Prostate gland (tissue), 2 donors: ENCODE data around the gene PNMA8C. TPM values are rescaled to one million over a fixed set of nuclear protein-coding genes. Genes with fewer than 3 reads are reported as not detected.

Source experiments
- DNase-seq: peaks from one replicate; pipeline ENCODE4 v3.0.0-alpha.2; 2019; ENCODE audit warnings: low spot score
- H3K27ac ChIP-seq, 2 donors: fragments of 200-600 bp; sonication (generic); 2 replicates each; pipeline ENCODE4 v1.5.1; 2017 to 2019
- H3K27me3 ChIP-seq: fragments of 200-600 bp; sonication (generic); replicated peaks from 2 replicates; pipeline ENCODE4 v1.5.1; 2019; ENCODE audit not compliant: insufficient read depth
- H3K36me3 ChIP-seq, 2 donors: fragments of 200-600 bp; sonication (generic); 1 replicate in 1 of 2; 2 replicates in 1 of 2; pipeline versions ENCODE4 v1.5.1 to v1.8.1; 2017 to 2019
- H3K4me1 ChIP-seq: fragments of 200-600 bp; sonication (generic); replicated peaks from 2 replicates; pipeline ENCODE4 v1.5.1; 2019
- H3K4me3 ChIP-seq, 2 donors: fragments of 200-600 bp; sonication (generic); 2 replicates each; pipeline ENCODE4 v1.5.1; 2017 to 2019
- H3K9me3 ChIP-seq: fragments of 200-600 bp; sonication (generic); 2 replicates; pipeline ENCODE4 v1.5.1; 2017
- CTCF ChIP-seq, 4 experiments: fragments of 200-600 bp in 2 of 4; fragments of 450-650 bp in 2 of 4; sonication (generic) in 2 of 4; IDR thresholded peaks; 1 replicate in 3 of 4; 2 replicates in 1 of 4; pipeline ENCODE4 v1.5.1; 2016 to 2019; ENCODE audit warnings: antibody characterized with exemption in 4 of 4, mild to moderate bottlenecking in 2 of 4, moderate library complexity in 2 of 4
- POLR2A ChIP-seq: fragments of 450-650 bp; IDR thresholded peaks from one replicate; pipeline ENCODE4 v1.6.1; 2016; ENCODE audit warnings: antibody characterized with exemption, mild to moderate bottlenecking
- POLR2AphosphoS5 ChIP-seq: sonication (generic); formaldehyde crosslinking; IDR thresholded peaks from one replicate; pipeline ENCODE4 v1.6.1; 2017; ENCODE audit warnings: antibody characterized with exemption
- WGBS: methylation state at CpG from one replicate; pipeline ENCODE4 v1.1.5; 2018; 5-methylcytosine and 5-hydroxymethylcytosine counted together
- intact Hi-C: fragments of 100-400 bp; cut with DNase I; formaldehyde crosslinking; loops from one replicate; pipeline ENCODE4 v1.14.2; 2022
- total RNA-seq, 2 donors: library from RNA; depleted of rRNA; stranded (reverse); fragments of >200 nt; gene quantifications; one replicate each; pipeline ENCODE4 v1.1.0, GENCODE V29; 2016

Gene PNMA8C
- total RNA-seq, 2 donors from 2014 or later = 1.6 TPM; not detected in 1

DNA sequence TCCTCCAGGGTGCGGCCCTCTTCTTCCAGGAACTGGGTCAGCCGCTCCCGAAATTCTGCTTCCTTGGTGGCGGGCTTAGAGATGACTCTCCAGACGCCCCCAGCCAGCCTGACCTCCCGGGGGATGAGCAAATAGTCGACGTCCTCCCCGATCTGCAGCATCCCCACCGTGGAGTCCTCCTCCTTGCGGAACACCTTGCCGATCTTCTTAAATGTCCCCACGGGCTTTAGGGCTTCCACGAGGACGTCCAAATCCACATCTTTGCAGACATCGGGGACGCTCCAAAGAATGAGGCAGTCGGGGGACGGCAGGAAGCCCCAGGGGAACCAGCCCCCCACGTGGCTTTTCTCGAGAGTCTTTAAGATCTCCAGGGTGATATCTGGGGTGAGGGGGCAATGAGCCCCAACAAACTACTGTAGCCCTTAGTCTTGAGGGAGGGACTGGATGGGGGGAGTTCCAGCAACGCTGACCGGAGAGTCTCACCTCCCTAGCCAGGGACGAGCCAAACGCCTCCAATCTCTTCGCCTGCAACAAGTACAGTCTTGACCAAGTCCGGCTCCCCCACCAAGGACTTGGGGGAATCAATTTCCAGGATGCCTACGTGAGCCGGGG lies 16.0 kb downstream of the PNMA8C start:
- Histone ChIP-seq H3K4me3 (peak overlapping the region; percentile 31 to 38), H3K27me3 (no peaks in the 10 kb centered on the region), H3K9me3 (no peaks in the 10 kb centered on the region), H3K36me3 (no peaks in the 10 kb centered on the region), H3K4me1 (no peaks in the 10 kb centered on the region), H3K27ac (peak overlapping the region; percentile 45 to 56)
- no peak for DNase-seq
- TF ChIP-seq POLR2AphosphoS5 = no peak
- TF ChIP-seq POLR2A = no peak
- no peak for TF ChIP-seq CTCF (IDR thresholded peaks at IDR 0.05)
- whole genome bisulfite sequencing = 4% methylated on average over 29 of the region's 29 CpGs
- intact Hi-C loops = no loop called here

DNA sequence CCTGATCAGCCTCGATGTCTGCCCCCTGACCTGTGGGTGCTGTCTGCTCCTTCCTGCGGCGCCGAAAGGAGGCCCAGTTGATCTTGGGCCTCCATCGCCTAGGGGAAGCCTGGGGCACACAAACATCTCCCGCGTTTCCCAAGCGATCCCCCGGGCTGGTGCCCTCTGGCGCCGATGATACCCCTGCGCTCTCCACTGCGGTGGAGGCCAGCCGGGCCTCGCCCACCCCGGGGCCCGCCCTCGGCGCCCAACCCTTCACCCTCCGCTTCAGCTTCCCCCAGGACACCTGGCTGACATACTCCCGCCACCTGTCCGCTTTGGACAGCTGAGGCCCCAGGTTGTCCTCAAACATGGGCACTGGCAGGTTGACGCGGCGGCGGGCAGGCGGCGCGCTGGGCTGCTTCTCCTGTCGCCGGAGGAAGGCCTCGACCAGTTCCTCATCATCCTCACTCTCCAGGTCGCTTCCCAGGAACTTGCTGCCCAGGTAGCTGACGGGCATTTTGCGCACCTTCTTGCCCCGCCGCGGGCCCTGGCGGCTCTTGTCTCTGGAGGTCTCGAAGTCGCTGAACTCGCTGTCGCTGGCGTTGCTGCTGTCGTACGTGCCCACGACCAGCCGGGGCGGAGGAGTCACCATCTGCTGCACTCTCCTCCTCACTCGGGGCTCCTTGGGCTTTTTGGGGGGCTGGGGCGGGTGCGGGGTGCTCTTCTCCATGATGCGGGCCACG lies 16.6 kb downstream of the PNMA8C start:
- H3K4me3 ChIP-seq = peak overlapping the region; percentile 31 to 38
- H3K4me1 ChIP-seq = no peaks in the 10 kb centered on the region
- WGBS = 8% methylated on average over 46 of the region's 54 CpGs
- DNase-seq = no peak
- TF ChIP-seq POLR2A = no peak
- TF ChIP-seq POLR2AphosphoS5 = no peak
- TF ChIP-seq CTCF (IDR thresholded peaks at IDR 0.05) = no peak
- H3K36me3 ChIP-seq = no peaks in the 10 kb centered on the region
- intact Hi-C loops = no loop called here
- H3K27ac ChIP-seq = peak overlapping the region; percentile 45 to 56
- no peaks in the 10 kb centered on the region for H3K27me3 ChIP-seq
- no peaks in the 10 kb centered on the region for H3K9me3 ChIP-seq

DNA sequence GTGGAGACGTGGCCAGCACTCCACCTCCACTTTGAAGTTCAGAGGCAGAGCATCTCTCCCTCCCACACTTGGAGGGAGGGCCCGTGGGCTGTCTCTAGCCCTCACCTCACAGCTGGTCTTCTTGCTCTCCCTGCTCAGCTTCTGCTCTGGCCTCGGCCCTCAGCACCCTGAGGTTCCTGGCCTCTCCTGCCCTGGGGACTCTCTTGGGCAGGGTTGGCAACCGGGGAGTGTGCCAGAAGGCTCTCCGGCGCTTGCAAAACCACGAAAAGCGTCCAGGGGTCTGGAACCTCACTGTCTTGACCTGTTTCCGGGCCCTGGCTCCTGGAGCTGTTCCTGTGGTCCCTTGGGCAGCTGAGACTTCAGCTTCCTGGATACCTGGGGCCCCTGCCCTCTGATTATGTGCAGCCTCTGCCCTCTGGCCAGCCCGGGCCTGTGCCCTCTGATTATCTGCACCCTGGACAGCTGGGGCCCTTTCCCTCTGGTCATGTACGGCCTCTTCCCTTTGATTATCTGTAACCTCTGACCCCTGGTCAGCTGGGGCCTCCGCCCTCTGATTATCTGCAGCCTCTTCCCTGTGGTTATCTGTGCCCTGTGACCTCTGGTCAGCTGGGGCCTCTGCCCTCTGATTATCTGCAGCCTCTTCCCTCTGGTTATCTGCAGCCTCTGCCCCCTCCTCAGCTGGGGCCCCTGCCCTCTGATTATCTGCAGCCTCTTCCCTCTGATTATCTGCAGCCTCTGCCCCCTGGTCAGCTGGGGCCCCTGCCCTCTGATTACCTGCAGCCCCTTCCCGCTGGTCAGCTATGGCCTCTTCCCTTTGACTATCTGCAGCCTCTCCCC lies 17.4 kb downstream of the PNMA8C start:
- Histone ChIP-seq H3K4me1 (no peaks in the 10 kb centered on the region), H3K27ac (peak overlapping the region in 1 of 2 donors; percentile 56), H3K36me3 (no peaks in the 10 kb centered on the region), H3K4me3 (peak overlapping the region; percentile 31 to 38), H3K9me3 (no peaks in the 10 kb centered on the region), H3K27me3 (no peaks in the 10 kb centered on the region)
- TF ChIP-seq POLR2A (no peak), CTCF (IDR thresholded peaks at IDR 0.05) (no peak), POLR2AphosphoS5 (no peak)
- intact Hi-C loops = no loop called here
- WGBS = 34% methylated on average over 13 of the region's 13 CpGs
- no peak for DNase-seq

DNA sequence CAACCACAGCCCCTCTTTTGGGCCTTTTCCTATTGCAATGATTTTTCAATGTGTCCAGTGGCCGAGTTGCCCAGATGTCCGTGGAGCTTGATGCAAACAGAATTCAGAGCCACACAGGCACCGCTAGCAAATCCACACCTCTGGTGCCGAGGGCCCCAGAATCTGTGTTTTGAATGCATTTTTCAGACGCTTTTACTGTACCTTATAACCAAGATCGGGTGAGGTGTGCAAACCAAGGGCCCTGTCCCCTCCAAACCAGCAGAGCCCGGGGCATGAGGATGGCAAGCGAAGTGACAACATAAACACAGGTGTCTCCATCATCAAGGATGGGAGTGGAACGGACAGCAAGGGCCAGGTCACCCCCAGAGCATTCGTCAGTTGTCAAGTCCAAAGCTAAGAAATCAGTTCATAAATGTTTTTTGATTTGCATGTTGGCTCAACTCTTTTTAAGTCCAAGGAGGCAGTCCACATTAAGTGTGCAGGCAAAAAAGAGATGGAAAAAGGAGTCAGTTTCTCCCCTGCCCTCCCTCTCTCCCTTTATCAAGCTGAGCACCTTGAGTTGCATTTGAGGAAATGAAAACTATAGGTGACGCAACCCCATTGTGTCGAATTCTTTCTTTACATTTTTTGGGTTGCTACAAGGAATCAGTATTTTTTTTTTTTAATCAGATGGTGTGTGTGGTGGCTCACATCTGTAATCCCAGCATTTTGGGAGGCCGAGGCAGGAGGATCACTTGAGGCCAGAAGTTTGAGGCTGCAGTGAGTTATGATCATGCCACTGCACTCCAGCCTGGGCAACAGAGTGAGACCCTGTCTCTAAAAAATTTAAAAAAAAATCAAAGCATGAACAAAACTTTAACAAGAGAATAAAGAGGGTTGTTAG lies 18.3 kb downstream of the PNMA8C start:
- intact Hi-C loops = no loop called here
- no peaks in the 10 kb centered on the region for H3K4me1 ChIP-seq
- peak overlapping the region in 1 of 2 donors; percentile 31 for H3K4me3 ChIP-seq
- H3K27ac ChIP-seq = no peak overlapping the region
- H3K9me3 ChIP-seq = no peaks in the 10 kb centered on the region
- 74% methylated on average over 13 of the region's 13 CpGs for WGBS
- DNase-seq = no peak
- no peaks in the 10 kb centered on the region for H3K36me3 ChIP-seq
- TF ChIP-seq POLR2A = no peak
- H3K27me3 ChIP-seq = no peaks in the 10 kb centered on the region
